Osteoblast (primary cell): ENCODE data around the gene POLR2I. TPM values are rescaled to one million over a fixed set of nuclear protein-coding genes. Genes with fewer than 3 reads are reported as not detected.

ENCODE experiments used
- DNase-seq: peaks from one replicate; pipeline ENCODE4 v3.0.0; 2011; ENCODE audit warnings: low spot score, mixed read lengths; ENCODE audit not compliant: insufficient read length; ENCODE audit errors: missing footprints
- H2AFZ ChIP-seq: 2 replicates; pipeline ENCODE4 v1.6.0; 2011; ENCODE audit warnings: mild to moderate bottlenecking, low read length
- H3K27ac ChIP-seq: 2 replicates; pipeline ENCODE4 v1.5.1; 2011; ENCODE audit warnings: mild to moderate bottlenecking, low read depth, low read length, moderate library complexity
- H3K27me3 ChIP-seq: 2 replicates; pipeline ENCODE4 v1.6.0; 2012; ENCODE audit warnings: mild to moderate bottlenecking, control low read depth, inconsistent platforms, low read length, moderate library complexity; ENCODE audit not compliant: insufficient read depth
- H3K36me3 ChIP-seq: 2 replicates; pipeline ENCODE4 v1.5.1; 2011; ENCODE audit warnings: mild to moderate bottlenecking, low read length, control low read depth, moderate library complexity; ENCODE audit not compliant: insufficient read depth
- H3K4me1 ChIP-seq: 2 replicates; pipeline ENCODE4 v1.5.1; 2011; ENCODE audit warnings: mild to moderate bottlenecking, low read length, control low read depth, moderate library complexity; ENCODE audit not compliant: insufficient read depth
- H3K4me2 ChIP-seq: 2 replicates; pipeline ENCODE4 v1.6.0; 2011; ENCODE audit warnings: mild to moderate bottlenecking, low read length; ENCODE audit not compliant: insufficient read depth
- H3K4me3 ChIP-seq: fragments of 200-600 bp; sonication (generic); 3 replicates; pipeline ENCODE4 v1.5.1; 2012; ENCODE audit warnings: mild to moderate bottlenecking, low read length, inconsistent platforms; ENCODE audit not compliant: insufficient read depth
- H3K79me2 ChIP-seq: 2 replicates; pipeline ENCODE4 v1.6.0; 2012; ENCODE audit warnings: mild to moderate bottlenecking, low read length, control low read depth, inconsistent platforms; ENCODE audit not compliant: insufficient read depth
- H3K9me3 ChIP-seq: 2 replicates; pipeline ENCODE4 v1.5.1; 2011; ENCODE audit warnings: low read depth, low read length, control low read depth
- H4K20me1 ChIP-seq: 2 replicates; pipeline ENCODE4 v1.6.0; 2012; ENCODE audit warnings: mild to moderate bottlenecking, low read length, control low read depth; ENCODE audit not compliant: insufficient read depth
- total RNA-seq: library from RNA; depleted of rRNA; stranded (reverse); fragments of >200 nt; gene quantifications from 2 replicates; pipeline ENCODE4 v1.2.3, GENCODE V29; 2012
- TF ChIP-seq, protein P1 (sequence below): IDR thresholded peaks from 2 replicates; pipeline ENCODE4 v1.5.1; 2011; ENCODE audit warnings: mild to moderate bottlenecking, low read depth, low read length, moderate library complexity; ENCODE audit errors: extremely low read depth

Gene POLR2I
- total RNA-seq, 1 donor, result 22.4 TPM

DNA sequence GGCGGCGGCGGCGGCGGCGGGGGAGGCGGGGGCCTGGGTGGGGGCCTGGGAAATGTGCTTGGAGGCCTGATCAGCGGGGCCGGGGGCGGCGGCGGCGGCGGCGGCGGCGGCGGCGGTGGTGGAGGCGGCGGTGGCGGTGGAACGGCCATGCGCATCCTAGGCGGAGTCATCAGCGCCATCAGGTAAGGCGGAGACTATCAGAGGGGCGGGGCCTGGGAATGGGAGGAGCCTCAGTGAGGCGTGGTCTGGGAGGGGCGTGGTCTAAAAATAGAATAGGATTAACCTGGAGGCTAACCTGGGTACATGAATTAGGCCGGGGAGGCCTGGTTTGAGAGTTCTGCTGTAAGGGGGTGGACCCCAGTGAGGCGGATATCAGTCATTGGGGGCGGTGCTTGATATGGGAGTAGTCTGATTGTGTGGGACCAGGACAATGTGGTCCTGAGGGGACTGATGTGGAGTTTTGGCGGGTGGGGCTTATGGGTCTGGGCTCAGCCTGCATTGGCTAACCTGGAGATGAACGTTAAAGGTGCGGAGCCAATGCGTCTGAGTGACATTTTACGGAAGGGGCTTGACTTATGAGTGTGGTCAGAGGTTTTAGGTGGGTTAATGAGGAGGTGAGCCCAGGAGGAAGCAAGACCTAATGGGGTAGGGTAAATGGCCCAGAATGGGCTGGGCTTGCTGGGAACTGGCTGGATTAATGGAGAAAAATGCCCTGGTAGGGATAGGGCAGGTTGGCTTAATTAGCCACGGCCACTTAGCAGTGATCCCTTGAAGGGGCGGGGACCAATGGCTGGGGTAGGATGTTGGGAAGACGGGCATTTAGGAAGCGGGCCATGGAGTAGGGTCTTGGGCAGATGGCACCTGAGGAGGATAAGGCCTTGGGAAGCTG, 26.6 kb upstream of the POLR2I start:
- H3K36me3 ChIP-seq, result peaks cover 38% of the 10 kb centered on the region
- H3K79me2 ChIP-seq, result peaks cover 43% of the 10 kb centered on the region
- H3K9me3 ChIP-seq, result no peaks in the 10 kb centered on the region
- H3K4me1 ChIP-seq, result peaks cover 19% of the 10 kb centered on the region
- peak overlapping the region; percentile 100 for H3K4me3 ChIP-seq
- H3K27ac ChIP-seq, result no peak overlapping the region
- H3K4me2 ChIP-seq, result peak overlapping the region; percentile 98
- H3K27me3 ChIP-seq, result no peaks in the 10 kb centered on the region
- TF ChIP-seq, protein P1, sequence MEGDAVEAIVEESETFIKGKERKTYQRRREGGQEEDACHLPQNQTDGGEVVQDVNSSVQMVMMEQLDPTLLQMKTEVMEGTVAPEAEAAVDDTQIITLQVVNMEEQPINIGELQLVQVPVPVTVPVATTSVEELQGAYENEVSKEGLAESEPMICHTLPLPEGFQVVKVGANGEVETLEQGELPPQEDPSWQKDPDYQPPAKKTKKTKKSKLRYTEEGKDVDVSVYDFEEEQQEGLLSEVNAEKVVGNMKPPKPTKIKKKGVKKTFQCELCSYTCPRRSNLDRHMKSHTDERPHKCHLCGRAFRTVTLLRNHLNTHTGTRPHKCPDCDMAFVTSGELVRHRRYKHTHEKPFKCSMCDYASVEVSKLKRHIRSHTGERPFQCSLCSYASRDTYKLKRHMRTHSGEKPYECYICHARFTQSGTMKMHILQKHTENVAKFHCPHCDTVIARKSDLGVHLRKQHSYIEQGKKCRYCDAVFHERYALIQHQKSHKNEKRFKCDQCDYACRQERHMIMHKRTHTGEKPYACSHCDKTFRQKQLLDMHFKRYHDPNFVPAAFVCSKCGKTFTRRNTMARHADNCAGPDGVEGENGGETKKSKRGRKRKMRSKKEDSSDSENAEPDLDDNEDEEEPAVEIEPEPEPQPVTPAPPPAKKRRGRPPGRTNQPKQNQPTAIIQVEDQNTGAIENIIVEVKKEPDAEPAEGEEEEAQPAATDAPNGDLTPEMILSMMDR, result no peak
- H2AFZ ChIP-seq, result no peak overlapping the region
- H4K20me1 ChIP-seq, result peaks cover 23% of the 10 kb centered on the region
- peak; percentile 99 for DNase-seq

DNA sequence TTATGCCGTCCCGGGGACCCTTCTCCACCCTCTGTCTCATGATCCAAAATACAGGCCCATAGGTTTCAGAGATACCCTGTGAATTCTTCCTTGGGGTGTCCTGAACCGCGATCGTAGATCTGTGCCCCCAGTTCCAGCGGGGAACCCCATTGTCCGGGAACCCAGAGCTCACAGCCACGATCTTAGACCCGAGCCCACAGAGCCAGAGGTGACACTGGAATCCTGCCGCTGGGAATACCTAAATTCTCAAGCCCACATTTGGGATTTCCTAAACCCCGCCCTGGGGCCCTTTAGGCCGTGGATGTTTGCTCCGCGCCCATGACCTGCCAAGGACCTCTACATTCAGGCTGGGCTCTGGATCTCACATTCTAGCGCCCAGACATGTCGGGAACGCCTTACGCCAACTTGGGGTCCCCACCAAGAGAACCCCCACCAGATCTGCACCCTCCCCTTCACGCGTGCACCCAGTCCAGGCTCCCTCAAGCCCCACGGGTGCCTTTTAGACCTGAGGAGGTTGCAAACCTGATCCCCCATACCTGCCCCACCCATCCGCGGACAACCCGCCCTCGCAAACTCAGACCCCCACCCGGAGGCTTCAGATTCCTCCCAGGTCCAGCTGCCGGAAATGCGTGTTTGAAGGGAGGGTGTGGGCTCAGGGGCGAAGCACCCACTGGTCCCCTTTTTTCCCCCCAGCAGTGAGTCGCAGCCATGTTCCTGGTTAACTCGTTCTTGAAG, 25.8 kb upstream of the POLR2I start:
- Histone ChIP-seq H3K4me3 (peak overlapping the region; percentile 100), H4K20me1 (peaks cover 23% of the 10 kb centered on the region), H3K27me3 (no peaks in the 10 kb centered on the region), H3K79me2 (peaks cover 36% of the 10 kb centered on the region), H2AFZ (peak overlapping the region; percentile 82), H3K27ac (peak overlapping the region; percentile 93), H3K9me3 (no peaks in the 10 kb centered on the region), H3K4me2 (peak overlapping the region; percentile 98), H3K4me1 (peaks cover 19% of the 10 kb centered on the region), H3K36me3 (peaks cover 30% of the 10 kb centered on the region)
- TF ChIP-seq, protein P1, result no peak
- peak; percentile 96 for DNase-seq

DNA sequence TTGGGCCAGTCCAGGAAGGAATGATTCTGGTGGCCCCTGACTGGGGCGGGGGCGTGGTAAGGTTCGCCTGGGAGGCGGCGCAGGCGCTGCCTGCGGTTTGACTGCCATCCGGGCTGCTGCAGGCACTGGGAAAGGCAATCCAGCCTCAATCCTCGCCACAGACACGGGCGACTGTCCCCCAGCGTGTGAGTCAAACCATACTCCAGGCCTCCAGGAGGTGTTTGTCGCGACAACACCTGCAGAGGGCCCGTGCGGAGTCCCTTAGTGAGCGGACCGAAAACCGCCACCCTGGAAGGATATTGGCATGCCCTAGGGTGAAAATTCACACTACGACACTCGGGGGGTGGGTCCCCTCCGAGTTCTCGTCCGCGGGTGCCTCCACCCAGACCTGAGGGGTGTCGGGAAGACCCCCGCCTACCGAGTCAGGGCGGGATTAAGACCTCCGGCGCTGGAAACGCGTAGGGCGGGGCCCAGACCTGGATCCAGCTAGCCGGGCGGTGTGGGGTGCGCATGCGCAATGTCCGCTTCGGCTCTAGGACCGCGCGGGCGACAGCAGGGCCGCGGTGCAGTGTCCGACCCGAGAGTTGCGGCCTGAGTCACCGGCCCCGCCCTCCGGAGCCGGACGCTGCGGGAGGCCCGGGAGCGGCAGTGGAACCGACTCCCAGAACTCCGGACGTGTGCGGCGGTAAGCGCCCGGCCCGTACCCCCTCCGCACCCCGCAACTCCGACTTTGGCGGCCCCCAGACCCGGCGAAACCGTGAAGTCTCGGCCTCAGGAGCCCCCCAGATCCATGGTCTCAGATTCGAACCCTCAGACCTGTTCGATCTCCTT, 25.0 kb upstream of the POLR2I start, which contains the start of gene CAPNS1:
CAPNS1 (plus strand) TSS at position 594 of the 831 bp plus-strand sequence. CDS start 946 bp downstream, outside the sequence.
- Histone ChIP-seq H3K36me3 (peaks cover 22% of the 10 kb centered on the region), H3K4me1 (peaks cover 19% of the 10 kb centered on the region), H3K9me3 (no peaks in the 10 kb centered on the region), H3K4me2 (peak within 1 kb of the TSS; percentile 98), H3K27ac (peak within 1 kb of the TSS; percentile 93), H3K4me3 (peak within 1 kb of the TSS; percentile 100), H4K20me1 (peaks cover 23% of the 10 kb centered on the region), H3K79me2 (peaks cover 33% of the 10 kb centered on the region), H3K27me3 (no peaks in the 10 kb centered on the region), H2AFZ (peak within 1 kb of the TSS; percentile 96)
- DNase-seq, result peak; percentile 100
- TF ChIP-seq, protein P1, result no peak
